Stimulated activated CD4-positive, alpha-beta T cell treated with anti-CD3 and anti-CD28 coated beads, TNF-alpha, amount 100 ng/mL, for 24 hours (primary cell): ENCODE measurements around the gene ALG1.

Source experiments
- DNase-seq, 3 experiments: peaks; one replicate each; pipeline ENCODE4 v3.0.0-alpha.2; 2020; ENCODE audit warnings: low read depth in 3 of 3

The ALG1 gene

GRCh38 chr16:5045499-5046115 lies 26.0 kb upstream of the ALG1 start:
- no peak for DNase-seq

- DNase-seq = no peak
Measured at GRCh38 chr16:5046914-5047313, 24.7 kb upstream of the ALG1 start.

- DNase-seq = no peak
Measured at GRCh38 chr16:5054876-5055865, 16.5 kb upstream of the ALG1 start.

GRCh38 chr16:5056352-5056751 lies 15.3 kb upstream of the ALG1 start:
- peak in 1 of 3 experiments; percentile 43 for DNase-seq

GRCh38 chr16:5058476-5058875 lies 13.2 kb upstream of the ALG1 start:
- DNase-seq = no peak

GRCh38 chr16:5059386-5060072 lies 12.1 kb upstream of the ALG1 start:
- DNase-seq = no peak

GRCh38 chr16:5060073-5060641 lies 11.5 kb upstream of the ALG1 start:
- no peak for DNase-seq

GRCh38 chr16:5062051-5062450 lies 9.6 kb upstream of the ALG1 start:
- DNase-seq = no peak

GRCh38 chr16:5062790-5063765 lies 8.6 kb upstream of the ALG1 start:
- DNase-seq = no peak

- DNase-seq = no peak
Measured at GRCh38 chr16:5064915-5065314, 6.7 kb upstream of the ALG1 start.

- DNase-seq = no peak
Measured at GRCh38 chr16:5065326-5065725, 6.3 kb upstream of the ALG1 start.

GRCh38 chr16:5065813-5066212 lies 5.8 kb upstream of the ALG1 start, which contains the start of gene C16orf89:
C16orf89 (minus strand) TSS chr16:5065956; CDS start chr16:5065908, 48 bp downstream.
- no peak for DNase-seq

GRCh38 chr16:5066511-5066910 lies 5.1 kb upstream of the ALG1 start:
- DNase-seq = no peak

- no peak for DNase-seq
Measured at GRCh38 chr16:5069048-5069447, 2.6 kb upstream of the ALG1 start.

GRCh38 chr16:5069854-5070253 lies 1.8 kb upstream of the ALG1 start:
- DNase-seq = no peak

GRCh38 chr16:5070431-5071186 lies 1.0 kb upstream of the ALG1 start:
- DNase-seq = no peak

GRCh38 chr16:5071341-5071680 lies 332 bp upstream of the ALG1 start:
- DNase-seq = no peak

GRCh38 chr16:5072334-5073278 lies 963 bp downstream of the ALG1 start:
- DNase-seq = no peak

GRCh38 chr16:5073279-5073629 lies 1.6 kb downstream of the ALG1 start:
- DNase-seq = no peak
